Measurements from ENCODE around the gene SSC5D. TPM values are rescaled to one million over a fixed set of nuclear protein-coding genes. Genes with fewer than 3 reads are reported as not detected.

The SSC5D gene
- total RNA-seq, 2 donors from 2014 or later = 2.2 to 7.4 TPM

GRCh38 chr19:55464662-55465054, 23.6 kb upstream of the SSC5D start, which contains the start of gene C19orf85:
TSS of gene C19orf85 (minus strand) at chr19:55464751. CDS start at chr19:55464554, 197 bp downstream.
- no peaks in the 10 kb centered on the region for H3K4me1 ChIP-seq
- no peak within 1 kb of the TSS for H3K4me3 ChIP-seq
- intact Hi-C loops (cut with DNase I) = loop anchor here (5.0 kb wide), 1 partner anchor 38 kb away; no protein-coding TSS in a partner anchor

GRCh38 chr19:55465460-55466240, 22.6 kb upstream of the SSC5D start:
- TF ChIP-seq, protein P1, sequence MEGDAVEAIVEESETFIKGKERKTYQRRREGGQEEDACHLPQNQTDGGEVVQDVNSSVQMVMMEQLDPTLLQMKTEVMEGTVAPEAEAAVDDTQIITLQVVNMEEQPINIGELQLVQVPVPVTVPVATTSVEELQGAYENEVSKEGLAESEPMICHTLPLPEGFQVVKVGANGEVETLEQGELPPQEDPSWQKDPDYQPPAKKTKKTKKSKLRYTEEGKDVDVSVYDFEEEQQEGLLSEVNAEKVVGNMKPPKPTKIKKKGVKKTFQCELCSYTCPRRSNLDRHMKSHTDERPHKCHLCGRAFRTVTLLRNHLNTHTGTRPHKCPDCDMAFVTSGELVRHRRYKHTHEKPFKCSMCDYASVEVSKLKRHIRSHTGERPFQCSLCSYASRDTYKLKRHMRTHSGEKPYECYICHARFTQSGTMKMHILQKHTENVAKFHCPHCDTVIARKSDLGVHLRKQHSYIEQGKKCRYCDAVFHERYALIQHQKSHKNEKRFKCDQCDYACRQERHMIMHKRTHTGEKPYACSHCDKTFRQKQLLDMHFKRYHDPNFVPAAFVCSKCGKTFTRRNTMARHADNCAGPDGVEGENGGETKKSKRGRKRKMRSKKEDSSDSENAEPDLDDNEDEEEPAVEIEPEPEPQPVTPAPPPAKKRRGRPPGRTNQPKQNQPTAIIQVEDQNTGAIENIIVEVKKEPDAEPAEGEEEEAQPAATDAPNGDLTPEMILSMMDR (IDR thresholded peaks at IDR 0.05) = no peak
- Histone ChIP-seq H3K4me1 (no peaks in the 10 kb centered on the region), H3K27me3 (no peaks in the 10 kb centered on the region), H3K27ac (no peak overlapping the region), H3K9me3 (no peaks in the 10 kb centered on the region), H3K9ac (ENCODE audit: low read depth in 2 of 2, low read length in 2 of 2) (no peak overlapping the region), H3K4me3 (no peak overlapping the region), H3K36me3 (no peaks in the 10 kb centered on the region)
- intact Hi-C loops (cut with DNase I) = loop anchor here (5.0 kb wide), 1 partner anchor 37 kb away; no protein-coding TSS in a partner anchor
- DNase-seq = no peak

More at GRCh38 chr19:55464662-55465054, 23.6 kb upstream of the SSC5D start, which contains the start of gene C19orf85:
- Histone ChIP-seq H3K27ac (no peak within 1 kb of the TSS), H3K9ac (ENCODE audit: low read depth in 2 of 2, low read length in 2 of 2) (no peak within 1 kb of the TSS), H3K36me3 (no peaks in the 10 kb centered on the region), H3K9me3 (no peaks in the 10 kb centered on the region), H3K27me3 (no peaks in the 10 kb centered on the region)
- no peak for DNase-seq
- TF ChIP-seq, protein P1 (IDR thresholded peaks at IDR 0.05) = no peak

- no peaks in the 10 kb centered on the region for H3K27me3 ChIP-seq
- TF ChIP-seq, protein P1 (IDR thresholded peaks at IDR 0.05) = no peak
- H3K27ac ChIP-seq = no peak overlapping the region
- H3K9me3 ChIP-seq = no peaks in the 10 kb centered on the region
- intact Hi-C loops (cut with DNase I) = loop anchor here (5.0 kb wide), 1 partner anchor 36 kb away; no protein-coding TSS in a partner anchor
- no peak overlapping the region for H3K4me3 ChIP-seq
- no peaks in the 10 kb centered on the region for H3K4me1 ChIP-seq
- H3K36me3 ChIP-seq = no peaks in the 10 kb centered on the region
- DNase-seq = no peak
- H3K9ac ChIP-seq (ENCODE audit: low read depth in 2 of 2, low read length in 2 of 2) = no peak overlapping the region
Measured at GRCh38 chr19:55466241-55466614, 22.0 kb upstream of the SSC5D start.

- H3K9ac ChIP-seq (ENCODE audit: low read depth in 2 of 2, low read length in 2 of 2) = no peak overlapping the region
- no peak overlapping the region for H3K27ac ChIP-seq
- intact Hi-C loops (cut with DNase I) = loop anchor here (5.0 kb wide), 1 partner anchor 35 kb away; no protein-coding TSS in a partner anchor
Measured at GRCh38 chr19:55467236-55468053, 20.8 kb upstream of the SSC5D start.

DNA sequence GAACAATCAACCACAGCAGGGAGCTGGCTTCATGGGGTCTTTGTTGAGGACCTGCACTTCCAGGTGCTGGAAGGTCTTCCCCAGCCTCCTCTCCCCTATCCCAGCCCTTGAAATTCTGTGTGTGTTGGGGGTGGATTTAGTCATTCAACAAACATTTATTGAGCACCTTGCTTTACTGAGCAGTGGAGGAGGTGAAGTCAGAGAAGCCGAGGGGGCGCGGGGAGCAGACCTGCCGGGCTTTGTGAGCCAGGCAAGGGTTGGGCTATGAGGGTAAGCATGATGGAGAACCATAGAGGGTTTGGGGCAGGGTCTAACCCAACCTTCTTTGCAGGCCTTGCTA, 20.2 kb upstream of the SSC5D start:
- no peak for DNase-seq
- intact Hi-C loops (cut with DNase I) = loop anchor here (5.0 kb wide), 1 partner anchor 34 kb away; no protein-coding TSS in a partner anchor
- Histone ChIP-seq H3K4me1 (no peaks in the 10 kb centered on the region), H3K36me3 (no peaks in the 10 kb centered on the region), H3K27me3 (no peaks in the 10 kb centered on the region), H3K9me3 (no peaks in the 10 kb centered on the region), H3K27ac (no peak overlapping the region), H3K9ac (ENCODE audit: low read depth in 2 of 2, low read length in 2 of 2) (no peak overlapping the region), H3K4me3 (no peak overlapping the region)
- TF ChIP-seq, protein P1 (IDR thresholded peaks at IDR 0.05) = no peak

More at GRCh38 chr19:55467236-55468053, 20.8 kb upstream of the SSC5D start:
- TF ChIP-seq, protein P1 (IDR thresholded peaks at IDR 0.05) = peak; percentile 98
- H3K4me3 ChIP-seq = no peak overlapping the region
- peak; percentile 62 for DNase-seq
- no peaks in the 10 kb centered on the region for H3K27me3 ChIP-seq
- no peaks in the 10 kb centered on the region for H3K9me3 ChIP-seq
- no peaks in the 10 kb centered on the region for H3K36me3 ChIP-seq
- H3K4me1 ChIP-seq = no peaks in the 10 kb centered on the region
